Measurements from ENCODE around the gene MEF2C.
A peak's percentile ranks its signal among the peaks of the same experiment; 100 is the strongest.

MEF2C gene

GRCh38 chr5:88673253-88674105, 209.5 kb downstream of the MEF2C start:
- H3K9me3 ChIP-seq (ENCODE audit: low read length): no peaks in the 10 kb centered on the region

GRCh38 chr5:88672644-88673252, 210.2 kb downstream of the MEF2C start:
- Histone ChIP-seq H3K9me2 (ENCODE audit: low read depth, low read length) (no peaks in the 10 kb centered on the region), H2AFZ (ENCODE audit: low read length) (no peak overlapping the region), H3F3A (ENCODE audit: insufficient read depth, low read length) (no peaks in the 10 kb centered on the region), H3K27me3 (ENCODE audit: insufficient read depth, low read length) (no peaks in the 10 kb centered on the region), H4K20me1 (ENCODE audit: insufficient read depth, low read length) (no peaks in the 10 kb centered on the region), H3K79me2 (ENCODE audit: insufficient read depth, low read length) (peaks cover 10% of the 10 kb centered on the region), H3K27ac (ENCODE audit: low read depth, low read length, poor library complexity, severe bottlenecking) (no peak overlapping the region), H3K36me3 (ENCODE audit: insufficient read depth, low read length) (no peaks in the 10 kb centered on the region; the same call in 1 of the 2 replicates), H3K4me3 (ENCODE audit: low read depth, low read length, poor library complexity, severe bottlenecking) (no peak overlapping the region), H3K4me2 (ENCODE audit: low read length) (peak overlapping the region; percentile 91; the same call in 1 of the 2 replicates), H3K9me3 (ENCODE audit: low read length) (no peaks in the 10 kb centered on the region), H3K9ac (ENCODE audit: low read length) (no peak overlapping the region), H3K4me1 (ENCODE audit: insufficient read depth, low read length, severe bottlenecking) (peaks cover 46% of the 10 kb centered on the region)
- TF ChIP-seq EZH2 (IDR thresholded peaks at IDR 0.05; ENCODE audit: borderline replicate concordance, low read length) (no peak), CTCF (IDR thresholded peaks at IDR 0.05; ENCODE audit: low read length) (no peak)

More at GRCh38 chr5:88673253-88674105, 209.5 kb downstream of the MEF2C start:
- Histone ChIP-seq H3K27me3 (ENCODE audit: insufficient read depth, low read length) (no peaks in the 10 kb centered on the region), H3K9me2 (ENCODE audit: low read depth, low read length) (no peaks in the 10 kb centered on the region), H3K4me3 (ENCODE audit: low read depth, low read length, poor library complexity, severe bottlenecking) (peak overlapping the region; percentile 83), H3K9ac (ENCODE audit: low read length) (peak overlapping the region; percentile 87), H3K4me2 (ENCODE audit: low read length) (peak overlapping the region; percentile 91), H3F3A (ENCODE audit: insufficient read depth, low read length) (no peaks in the 10 kb centered on the region), H2AFZ (ENCODE audit: low read length) (peak overlapping the region; percentile 46; the same call in 1 of the 2 replicates), H3K36me3 (ENCODE audit: insufficient read depth, low read length) (no peaks in the 10 kb centered on the region; the same call in 1 of the 2 replicates), H3K4me1 (ENCODE audit: insufficient read depth, low read length, severe bottlenecking) (peaks cover 42% of the 10 kb centered on the region), H3K79me2 (ENCODE audit: insufficient read depth, low read length) (peaks cover 10% of the 10 kb centered on the region), H4K20me1 (ENCODE audit: insufficient read depth, low read length) (no peaks in the 10 kb centered on the region), H3K27ac (ENCODE audit: low read depth, low read length, poor library complexity, severe bottlenecking) (peak overlapping the region; percentile 98)
- TF ChIP-seq CTCF (IDR thresholded peaks at IDR 0.05; ENCODE audit: low read length) (no peak), EZH2 (IDR thresholded peaks at IDR 0.05; ENCODE audit: borderline replicate concordance, low read length) (no peak)

- Histone ChIP-seq H3F3A (ENCODE audit: insufficient read depth, low read length) (no peaks in the 10 kb centered on the region), H3K9me3 (ENCODE audit: low read length) (no peaks in the 10 kb centered on the region), H3K9ac (ENCODE audit: low read length) (no peak overlapping the region), H3K4me3 (ENCODE audit: low read depth, low read length, poor library complexity, severe bottlenecking) (no peak overlapping the region), H3K36me3 (ENCODE audit: insufficient read depth, low read length) (no peaks in the 10 kb centered on the region; the same call in 1 of the 2 replicates), H3K4me1 (ENCODE audit: insufficient read depth, low read length, severe bottlenecking) (peaks cover 43% of the 10 kb centered on the region), H2AFZ (ENCODE audit: low read length) (no peak overlapping the region), H3K4me2 (ENCODE audit: low read length) (no peak overlapping the region), H3K27ac (ENCODE audit: low read depth, low read length, poor library complexity, severe bottlenecking) (no peak overlapping the region), H3K27me3 (ENCODE audit: insufficient read depth, low read length) (no peaks in the 10 kb centered on the region), H3K79me2 (ENCODE audit: insufficient read depth, low read length) (peaks cover 5% of the 10 kb centered on the region; the same call in 1 of the 2 replicates), H4K20me1 (ENCODE audit: insufficient read depth, low read length) (no peaks in the 10 kb centered on the region), H3K9me2 (ENCODE audit: low read depth, low read length) (no peaks in the 10 kb centered on the region)
- TF ChIP-seq EZH2 (IDR thresholded peaks at IDR 0.05; ENCODE audit: borderline replicate concordance, low read length): no peak
- no peak for TF ChIP-seq CTCF (IDR thresholded peaks at IDR 0.05; ENCODE audit: low read length)
These were observed 211.2 kb downstream of the MEF2C start for GRCh38 chr5:88671505-88672499.
